H54 (cell line): ENCODE measurements around the gene MANSC4.
"Not testable (repeated sequence)": the region's sequence is repeated elsewhere in the genome, so short reads cannot be mapped to it uniquely, and the experiment has no call there.

Source experiments
- DNase-seq: peaks from one replicate; pipeline ENCODE4 v3.0.0; 2011; ENCODE audit warnings: low spot score, mixed read lengths; ENCODE audit not compliant: insufficient read length
- FAIRE-seq: peaks from 3 replicates; lab custom pipeline; 2011; peaks lifted over from hg19 to GRCh38; lab: Jason Lieb, UNC
- POLR2A ChIP-seq: IDR thresholded peaks from 2 replicates; pipeline ENCODE4 v1.6.1; 2011; ENCODE audit warnings: low read depth, mild to moderate bottlenecking, low read length

Gene MANSC4

GRCh38 chr12:27756670-27757195 lies 23.3 kb downstream of the MANSC4 start:
- FAIRE-seq (no peak), DNase-seq (no peak)
- no peak for TF ChIP-seq POLR2A

DNA sequence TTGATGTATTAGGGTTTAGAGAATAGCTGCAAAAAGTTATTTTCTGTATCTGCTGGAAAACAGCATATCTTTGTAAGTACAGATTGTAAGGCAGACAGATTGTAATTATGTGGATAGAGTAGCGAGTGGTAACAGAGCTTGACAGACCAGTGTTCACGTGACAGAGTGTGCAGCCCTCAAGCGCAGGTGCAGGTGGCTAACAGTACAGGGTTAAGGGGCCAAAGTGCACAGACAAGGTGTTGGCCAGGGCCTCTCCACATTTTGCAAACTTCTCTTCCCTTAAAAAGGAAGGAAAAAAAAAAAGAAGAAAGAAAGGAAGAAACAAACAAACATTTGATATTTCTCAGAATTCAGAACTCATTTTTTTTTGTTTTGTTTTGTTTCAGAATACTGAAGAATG lies 25.2 kb downstream of the MANSC4 start:
- DNase-seq (no peak), FAIRE-seq (no peak)

GRCh38 chr12:27751386-27752047 lies 28.5 kb downstream of the MANSC4 start:
- no peak for TF ChIP-seq POLR2A
- FAIRE-seq (no peak), DNase-seq (no peak)

More for the DNA sequence above, 25.2 kb downstream of the MANSC4 start:
- TF ChIP-seq POLR2A = no peak

DNA sequence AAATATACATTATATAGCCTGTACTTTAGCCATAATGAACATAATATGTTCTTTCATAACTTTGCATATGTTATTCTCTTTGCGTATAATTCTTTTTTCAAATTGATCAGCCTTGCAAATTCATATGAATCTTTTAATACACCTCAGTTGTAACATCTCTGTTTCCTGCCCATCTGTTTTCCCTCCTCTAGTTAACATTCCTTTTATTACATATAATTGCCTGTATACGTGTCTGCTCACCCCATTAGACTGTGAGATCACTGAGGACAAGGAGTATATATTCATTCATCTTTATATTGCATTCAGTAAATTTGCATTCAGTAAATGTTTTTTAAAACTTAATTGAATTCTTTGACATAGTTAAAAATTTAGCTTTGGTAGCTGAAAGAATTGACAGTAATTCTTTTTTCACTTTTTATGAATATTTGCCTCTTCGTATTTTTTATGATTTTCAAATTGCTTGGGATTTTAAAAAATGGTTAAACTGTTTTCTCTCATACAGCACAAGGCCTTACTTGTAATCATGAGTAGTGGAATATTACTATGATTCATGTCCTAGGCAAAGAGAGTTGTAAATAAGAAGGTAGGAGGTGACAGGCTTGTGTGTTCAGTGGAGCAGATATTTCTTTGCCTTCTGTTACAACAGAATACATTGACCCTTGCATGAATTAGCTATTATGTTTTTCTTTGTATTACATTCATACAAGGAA lies 32.8 kb downstream of the MANSC4 start:
- no peak for TF ChIP-seq POLR2A
- FAIRE-seq (peak; percentile 80), DNase-seq (no peak)

GRCh38 chr12:27745734-27746133 lies 34.3 kb downstream of the MANSC4 start:
- FAIRE-seq = not testable (repeated sequence)

DNA sequence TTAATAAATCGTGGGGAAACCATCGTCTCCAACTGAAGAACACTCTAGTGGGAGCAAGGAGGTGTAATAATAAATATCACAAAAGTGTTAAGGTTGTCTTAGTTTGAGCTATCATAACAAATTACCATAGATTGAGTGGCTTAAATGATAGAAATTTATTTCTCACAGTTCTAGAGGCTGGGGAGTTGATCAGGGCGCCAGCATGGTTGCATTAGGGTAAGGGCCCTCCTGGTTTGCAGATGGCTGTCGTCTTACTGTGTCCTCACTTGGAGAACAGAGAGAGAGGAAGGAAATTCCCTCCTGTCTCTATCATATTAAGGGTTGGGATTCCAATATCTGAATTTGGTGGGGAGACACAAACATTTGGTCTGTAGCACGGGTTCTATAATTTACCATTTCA lies 36.4 kb downstream of the MANSC4 start:
- TF ChIP-seq POLR2A = no peak
- no peak for DNase-seq
- no peak for FAIRE-seq

More at GRCh38 chr12:27745734-27746133, 34.3 kb downstream of the MANSC4 start:
- not testable (repeated sequence) for DNase-seq

GRCh38 chr12:27734321-27734720 lies 45.7 kb downstream of the MANSC4 start:
- DNase-seq, FAIRE-seq: not testable (repeated sequence)

DNA sequence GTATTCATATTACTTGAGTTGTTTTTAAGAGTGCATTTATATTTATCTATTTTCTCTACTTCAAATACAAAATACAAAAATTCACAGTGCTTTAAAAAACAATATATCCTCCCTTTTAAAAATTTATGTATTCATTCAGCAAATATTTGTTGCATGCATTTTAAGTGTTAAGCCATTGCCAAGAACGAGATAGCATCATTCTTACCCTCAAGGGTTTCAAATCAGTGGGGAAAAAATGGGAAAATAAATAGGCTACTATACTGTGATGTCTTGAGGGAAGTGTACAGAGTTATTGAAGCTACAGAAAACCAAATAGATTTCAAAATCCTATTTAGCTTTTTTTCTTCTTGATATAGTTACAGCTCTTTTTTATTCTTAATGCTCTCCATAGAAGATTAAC lies 46.2 kb downstream of the MANSC4 start:
- TF ChIP-seq POLR2A = no peak
- DNase-seq = no peak
- FAIRE-seq = no peak

DNA sequence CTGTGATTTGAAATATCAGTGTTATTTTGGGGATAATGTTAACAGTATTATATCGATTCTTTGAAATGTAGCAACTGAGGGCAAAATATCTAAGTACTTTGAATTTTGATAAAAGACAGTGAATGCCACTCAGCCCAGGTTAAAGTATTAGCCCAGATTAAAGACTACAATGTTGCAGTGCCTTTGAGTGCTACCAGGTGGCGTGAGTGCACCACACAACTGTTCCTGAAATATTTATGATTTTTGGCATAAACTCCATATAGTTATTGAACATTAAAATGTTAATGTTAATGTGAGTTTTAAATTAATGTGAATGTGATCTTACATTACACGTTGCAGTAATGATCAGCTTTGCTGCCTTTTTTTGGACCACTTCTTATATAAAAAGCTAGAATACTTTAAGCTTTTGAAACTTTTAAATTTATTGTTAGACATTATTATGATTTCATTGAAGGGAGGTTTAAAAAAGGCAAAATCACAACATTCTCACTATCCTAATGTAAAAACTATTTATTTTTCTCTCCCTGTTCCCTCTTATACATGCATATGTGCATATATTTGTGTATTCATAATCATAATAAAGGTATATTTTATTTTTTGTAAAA lies 46.9 kb downstream of the MANSC4 start:
- no peak for DNase-seq
- peak; percentile 85 for FAIRE-seq

DNA sequence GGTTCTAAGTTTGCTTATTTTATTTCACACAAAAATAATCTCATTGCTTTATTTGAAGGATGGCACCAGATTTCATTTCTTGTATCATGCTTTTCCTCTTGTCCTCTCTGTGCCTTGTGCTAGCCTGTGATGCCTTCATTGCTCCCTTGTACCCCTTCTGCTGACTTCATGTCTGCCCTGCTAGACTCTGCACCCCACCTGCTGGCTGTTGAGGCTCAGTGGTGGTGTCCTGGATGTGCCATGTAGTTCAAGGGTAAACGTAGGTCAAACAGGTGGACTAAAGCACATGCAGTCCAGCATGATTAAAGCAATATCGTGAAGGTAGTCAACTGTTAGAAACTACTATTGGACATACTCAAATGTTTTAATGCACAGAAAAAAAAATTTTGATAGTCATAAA lies 47.8 kb downstream of the MANSC4 start:
- DNase-seq = no peak
- no peak for TF ChIP-seq POLR2A
- peak; percentile 89 for FAIRE-seq

More for the DNA sequence above, 46.9 kb downstream of the MANSC4 start:
- no peak for TF ChIP-seq POLR2A

GRCh38 chr12:27730097-27730588 lies 49.9 kb downstream of the MANSC4 start:
- no peak for TF ChIP-seq POLR2A
- peak; percentile 11 for FAIRE-seq
- DNase-seq = no peak

- no peak for FAIRE-seq
- TF ChIP-seq POLR2A = no peak
- DNase-seq = no peak
These were observed 56.8 kb downstream of the MANSC4 start for GRCh38 chr12:27723212-27723611.
